K562 (cell line): ENCODE measurements around the gene MAST4. TPM values are rescaled to one million over a fixed set of nuclear protein-coding genes. Genes with fewer than 3 reads are reported as not detected.

ENCODE experiments used
- ATAC-seq: fragments of 200-7000 bp; cut with Tn5 transposase; 3 replicates; pipeline ENCODE4 v1.9.1; 2020; ENCODE audit warnings: moderate library complexity
- BruUV-seq: library from RNA; stranded (reverse); fragments of 400-500 nt; replicated peaks from 2 replicates; lab custom pipeline; 2021; lab: Mats Ljungman, UMichigan
- CTCF ChIA-PET: fragments of 300-600 bp; formaldehyde crosslinking; extraction: SDS; loops from one replicate; lab custom pipeline; 2021; ENCODE audit warnings: low intra/inter-chr PET ratio; lab: Yijun Ruan, JAX
- POLR2A ChIA-PET: fragments of 300-600, 350-650 bp; sonication (Branson Sonifier 250); formaldehyde crosslinking; extraction: SDS; loops from one replicate; lab custom pipeline; 2021; ENCODE audit warnings: antibody characterized with exemption, inconsistent platforms; lab: Yijun Ruan, JAX
- DNase-seq, 4 experiments: peaks; one replicate each; pipeline versions ENCODE4 v3.0.0 to v3.0.0-alpha.2; 2011 to 2018; ENCODE audit warnings: low spot score in 3 of 4, mixed read lengths in 3 of 4; ENCODE audit errors: extremely low read depth in 1 of 4
- FAIRE-seq: peaks from 2 replicates; lab custom pipeline; 2011; peaks lifted over from hg19 to GRCh38; lab: Jason Lieb, UNC
- H2AFZ ChIP-seq: 2 replicates; pipeline ENCODE4 v1.6.0; 2011; ENCODE audit warnings: low read depth, low read length, control low read depth, inconsistent platforms
- H3K27ac ChIP-seq: fragments of 200-600 bp; 3 replicates; pipeline ENCODE4 v1.8.0; 2011; ENCODE audit warnings: low read depth, mild to moderate bottlenecking, control low read depth, inconsistent platforms, low read length, moderate library complexity, mixed read lengths; ENCODE audit errors: extremely low read depth
- H3K27me3 ChIP-seq, 2 experiments: fragments of 300-600 bp in 1 of 2; 2 replicates in 1 of 2; 3 replicates in 1 of 2; pipeline versions ENCODE4 v1.6.0 to v1.8.0; 2011; ENCODE audit warnings: inconsistent platforms in 2 of 2, low read length in 2 of 2, mild to moderate bottlenecking in 1 of 2, mixed read lengths in 1 of 2, moderate library complexity in 1 of 2; ENCODE audit not compliant: control insufficient read depth in 2 of 2, insufficient read depth in 2 of 2
- H3K36me3 ChIP-seq: fragments of 300-600 bp; 3 replicates; pipeline ENCODE4 v1.8.0; 2011; ENCODE audit warnings: mild to moderate bottlenecking, low read length, inconsistent platforms; ENCODE audit not compliant: control insufficient read depth, insufficient read depth
- H3K4me1 ChIP-seq, 2 experiments: fragments of 200-600 bp in 1 of 2; replicated peaks in 1 of 2; 2 replicates in 1 of 2; 3 replicates in 1 of 2; pipeline versions ENCODE4 v1.5.1 to v1.8.0; 2011; ENCODE audit warnings: inconsistent platforms in 2 of 2, low read length in 2 of 2, mild to moderate bottlenecking in 1 of 2, mixed read lengths in 1 of 2, moderate library complexity in 1 of 2; ENCODE audit not compliant: control insufficient read depth in 2 of 2, insufficient read depth in 2 of 2
- H3K4me2 ChIP-seq: 2 replicates; pipeline ENCODE4 v1.6.1; 2011; ENCODE audit warnings: low read length, control low read depth, inconsistent platforms, mixed read lengths; ENCODE audit not compliant: insufficient read depth
- H3K4me3 ChIP-seq: fragments of 200-600 bp; sonication (generic), shearing (Covaris generic); 2 replicates; pipeline ENCODE4 v1.5.1; 2016; ENCODE audit warnings: control low read depth, inconsistent platforms
- H3K79me2 ChIP-seq: fragments of 200-600 bp; 3 replicates; pipeline ENCODE4 v1.8.0; 2011; ENCODE audit warnings: low read length, inconsistent platforms; ENCODE audit not compliant: control insufficient read depth, insufficient read depth
- H3K9ac ChIP-seq, 2 experiments: 2 replicates each; pipeline versions ENCODE4 v1.6.0 to v1.6.1; 2011; ENCODE audit warnings: low read depth in 2 of 2, low read length in 2 of 2, control low read depth in 1 of 2, inconsistent platforms in 1 of 2, mild to moderate bottlenecking in 1 of 2, mixed read lengths in 1 of 2; ENCODE audit not compliant: insufficient read depth in 1 of 2
- H3K9me1 ChIP-seq: one replicate; pipeline ENCODE4 v1.6.0; 2011; ENCODE audit warnings: inconsistent platforms, mild to moderate bottlenecking, low read length, moderate library complexity; ENCODE audit not compliant: control insufficient read depth, insufficient read depth
- H3K9me3 ChIP-seq: replicated peaks from 2 replicates; pipeline ENCODE4 v1.5.1; 2011; ENCODE audit warnings: low read depth, low read length, inconsistent platforms; ENCODE audit not compliant: control insufficient read depth, insufficient read depth
- H4K20me1 ChIP-seq: replicated peaks from 2 replicates; pipeline ENCODE4 v1.6.1; 2011; ENCODE audit warnings: low read length, inconsistent platforms, mixed read lengths; ENCODE audit not compliant: control insufficient read depth, insufficient read depth
- CC2D1A ChIP-seq: fragments of 450-650 bp; IDR thresholded peaks from 2 replicates; pipeline ENCODE4 v1.6.1; 2017; ENCODE audit warnings: mild to moderate bottlenecking
- HMBOX1 ChIP-seq: sonication (generic); IDR thresholded peaks from 2 replicates; pipeline ENCODE4 v1.6.1; 2016
- ZNF316 ChIP-seq: fragments of 450-650 bp; IDR thresholded peaks from 2 replicates; pipeline ENCODE4 v1.6.1; 2016
- WGBS: fragments of 100-300 bp; shearing (Covaris generic); methylation state at CpG from one replicate; pipeline ENCODE4 v1.1.6; 2016; ENCODE audit warnings: low coverage, mixed read lengths; ENCODE audit not compliant: insufficient coverage; ENCODE audit errors: missing lambda C conversion rate; 5-methylcytosine and 5-hydroxymethylcytosine counted together
- in situ Hi-C: fragments of 300-500 bp; cut with MboI; formaldehyde crosslinking; loops from 4 replicates; pipeline ENCODE4 v1.15.0; 2018; ENCODE audit warnings: inconsistent platforms, mixed read lengths
- intact Hi-C: fragments of 100-400 bp; cut with micrococcal nuclease; formaldehyde crosslinking; loops from 2 replicates; pipeline ENCODE4 v1.14.2; 2022
- polyA plus RNA-seq, 8 experiments: library from polyadenylated mRNA; depleted of rRNA in 4 of 8; stranded (reverse) in 5 of 8; unstranded in 3 of 8; fragments of >200 nt; fragmentation: Nextera tagmentation in 2 of 8; fragmentation: Illumina TruSeq in 1 of 8; extraction: Ambion mirVana in 2 of 8; extraction: Trizol in 1 of 8; gene quantifications; 2 replicates each; pipeline versions ENCODE4 v1.2.1 to v1.2.3, GENCODE V29; 2011 to 2014; ENCODE audit warnings: inconsistent platforms in 1 of 8, missing spikeins in 1 of 8
- total RNA-seq, 7 experiments: library from RNA; depleted of rRNA in 6 of 7; stranded (reverse); fragments of >200 nt in 6 of 7; fragmentation: Illumina TruSeq in 2 of 7; extraction: Trizol in 2 of 7; gene quantifications; 2 replicates each; pipeline versions ENCODE4 v1.2.1 to v1.2.3, GENCODE V29; 2011 to 2021; ENCODE audit warnings: low replicate concordance in 1 of 7

The MAST4 gene
- total and polyA plus RNA-seq, 9 of the 15 experiments (the other 6 are each of a cell fraction or from before 2014, with no cell fraction given): 0.88 to 10.1 (median 5.2) TPM

DNA sequence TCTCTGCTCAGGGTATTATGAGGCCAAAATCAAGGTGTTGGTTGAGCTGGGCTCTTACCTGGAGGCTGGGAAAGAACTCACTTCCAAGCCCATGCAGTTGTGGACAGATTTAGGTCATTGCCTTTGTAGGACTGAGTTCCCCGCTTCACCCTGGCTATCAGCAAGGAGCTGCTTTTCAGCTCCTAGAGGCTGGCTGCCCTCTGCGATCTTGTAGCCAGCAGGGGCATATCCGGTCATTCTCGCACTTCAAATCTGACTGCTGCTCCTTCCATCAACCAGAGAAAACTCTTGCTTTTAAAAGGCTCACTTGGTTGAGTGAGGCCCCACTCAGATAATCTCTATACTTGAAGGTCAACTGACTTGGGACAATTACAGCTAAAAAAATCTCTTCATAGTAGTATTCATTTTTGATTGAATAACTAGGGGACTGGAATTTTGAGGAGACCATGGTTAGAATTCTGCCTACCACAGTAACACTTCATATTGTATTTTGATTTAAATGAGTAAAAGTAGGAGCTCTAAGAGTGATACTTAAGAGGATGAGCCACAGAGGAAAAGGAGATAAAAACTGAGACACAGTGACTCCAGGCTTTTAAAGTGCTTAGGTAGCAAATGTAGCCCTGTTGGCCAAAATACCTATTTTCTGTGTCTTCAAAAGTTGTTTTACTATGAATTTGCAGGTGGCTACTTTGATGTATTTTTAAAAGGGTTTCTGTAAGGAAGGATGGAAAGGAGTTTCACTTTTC is 463.0 kb downstream of the MAST4 start:
- no peak overlapping the region for H3K4me2 ChIP-seq
- POLR2A ChIA-PET: no interaction called here
- no peak for FAIRE-seq

More for the DNA sequence above, 463.0 kb downstream of the MAST4 start:
- TF ChIP-seq ZNF316: 0 out of 2 replicates have a peak, but pooled peaks have one; percentile 16
- TF ChIP-seq HMBOX1: 0 out of 2 replicates have a peak, but pooled peaks have one; percentile 3
- no peak for TF ChIP-seq CC2D1A
- TF ChIP-seq, all 486 proteins: peak for 2
- no peaks in the 10 kb centered on the region for H3K4me1 ChIP-seq
- WGBS: 57% methylated on average over 4 of the region's 4 CpGs
- no peaks in the 10 kb centered on the region for H3K79me2 ChIP-seq
- no peaks in the 10 kb centered on the region for H3K9me3 ChIP-seq
- H3K9ac ChIP-seq: no peak overlapping the region
- CTCF ChIA-PET: no interaction called here
- H3K27me3 ChIP-seq: no peaks in the 10 kb centered on the region
- H3K27ac ChIP-seq: no peak overlapping the region
- no peak for DNase-seq
- H3K9me1 ChIP-seq: no peaks in the 10 kb centered on the region
- intact Hi-C loops: no loop called here
- H3K4me3 ChIP-seq: no peak overlapping the region
- no peak overlapping the region for H2AFZ ChIP-seq
- H4K20me1 ChIP-seq: 0 out of 2 replicates have a peak, but pooled peaks cover 3% of the 10 kb centered on the region
- in situ Hi-C loops: no loop called here
- no peaks in the 10 kb centered on the region; the same call in 2 of the 3 replicates for H3K36me3 ChIP-seq
- no TSS peak for BruUV-seq
- peak; percentile 44; the same call in 2 of the 3 replicates for ATAC-seq
